NCI-H2171 (cell line): Measurements from ENCODE around the gene SULT1B1.

Experiments used
- DNase-seq: peaks from one replicate; lab custom pipeline; 2025; lab: John Stamatoyannopoulos, UW

The SULT1B1 gene

GRCh38 chr4:69749771-69750170, 10.6 kb downstream of the SULT1B1 start:
- no peak for DNase-seq

DNA sequence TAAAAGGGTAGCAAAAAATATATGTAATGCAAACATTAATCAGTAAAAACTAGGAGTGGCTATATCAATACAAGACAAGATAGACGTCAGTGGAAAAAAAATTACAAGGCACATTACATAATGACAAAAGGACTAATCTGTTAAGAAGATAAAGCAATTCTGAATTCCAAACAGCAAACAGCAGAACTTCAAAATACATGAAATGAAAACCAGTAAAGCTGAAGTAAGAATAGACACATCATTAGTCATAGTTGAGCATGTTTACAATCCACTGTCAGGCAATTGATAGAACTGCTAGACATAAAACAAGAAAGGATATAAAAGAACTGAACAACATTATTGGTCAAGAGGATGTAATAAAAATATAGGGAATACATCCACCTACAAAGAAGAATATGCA, 12.2 kb downstream of the SULT1B1 start:
- DNase-seq, result no peak

GRCh38 chr4:69744157-69744478, 16.3 kb downstream of the SULT1B1 start:
- DNase-seq, result no peak

DNA sequence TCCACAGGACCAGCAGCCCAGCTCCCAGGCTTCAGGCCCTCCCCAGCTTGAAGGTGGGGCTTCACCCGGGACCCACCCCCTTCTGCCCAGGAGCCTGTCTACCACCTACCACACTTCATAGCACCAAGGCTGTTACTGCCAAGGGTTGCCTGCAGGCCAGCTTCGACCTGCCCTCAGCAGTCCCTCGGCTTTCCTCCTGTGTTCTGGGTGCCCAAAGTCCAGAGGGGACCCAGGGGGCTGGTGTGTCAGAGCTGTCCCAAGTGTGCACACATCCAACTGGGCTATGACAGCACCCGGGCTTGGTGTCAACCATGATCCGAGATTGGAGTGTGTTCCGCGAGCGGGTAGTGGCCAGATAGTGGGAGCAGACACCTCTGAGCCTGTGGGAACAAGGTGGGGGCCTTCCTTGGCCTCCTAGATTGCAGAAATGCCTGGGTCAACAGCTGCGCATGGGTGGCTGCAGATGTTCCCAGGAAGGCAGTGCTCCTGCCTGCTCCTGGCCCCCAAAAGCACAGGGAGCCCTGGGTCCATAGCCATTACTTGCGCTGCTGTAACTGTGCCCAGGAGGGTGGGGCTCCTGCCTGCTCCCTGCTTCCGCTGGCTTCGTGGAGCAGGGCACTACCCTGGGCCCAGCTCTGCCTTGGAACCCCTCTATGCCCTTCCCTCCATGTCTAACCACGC, 16.8 kb downstream of the SULT1B1 start:
- DNase-seq, result no peak

- DNase-seq, result no peak
Measured at GRCh38 chr4:69742596-69742995, 17.8 kb downstream of the SULT1B1 start.

DNA sequence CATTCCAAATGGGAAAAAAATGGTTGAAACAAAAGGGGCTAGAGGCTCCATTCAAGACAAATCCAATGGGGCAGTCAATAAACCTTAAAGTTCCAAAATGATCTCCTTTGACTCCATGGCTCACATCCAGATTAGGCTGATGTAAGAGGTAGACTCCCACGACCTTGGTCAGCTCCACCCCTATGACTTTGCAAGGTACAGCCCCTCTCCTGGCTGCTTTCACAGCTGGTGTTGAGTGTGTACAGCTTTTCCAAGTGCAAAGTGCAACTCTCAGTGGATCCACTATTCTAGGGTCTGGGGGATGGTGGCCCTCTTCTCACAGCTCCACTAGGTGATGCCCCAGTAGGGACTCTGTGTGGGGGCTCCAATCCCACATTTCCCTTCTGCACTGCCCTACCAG, 21.5 kb downstream of the SULT1B1 start:
- DNase-seq, result no peak

- no peak for DNase-seq
Measured at GRCh38 chr4:69735119-69735518, 25.3 kb downstream of the SULT1B1 start.

DNA sequence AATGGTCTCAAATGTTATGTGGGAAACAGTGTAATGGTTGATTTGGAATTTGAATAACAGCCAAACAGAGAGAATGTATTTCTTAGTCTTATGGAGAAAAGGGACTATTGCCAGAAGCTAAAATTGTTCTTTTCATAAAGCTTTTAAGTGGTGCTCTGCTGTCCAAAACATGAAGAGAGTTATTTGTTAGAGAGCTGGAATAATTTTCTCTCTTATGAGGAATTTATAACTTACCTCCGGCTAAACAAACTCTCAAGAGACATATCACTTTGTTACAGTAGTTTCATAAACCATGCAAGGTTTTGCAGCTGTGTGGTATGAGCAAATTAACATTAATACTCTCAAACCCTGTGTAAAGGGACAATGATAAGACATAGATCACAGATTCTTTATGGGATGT, 28.6 kb downstream of the SULT1B1 start:
- no peak for DNase-seq

GRCh38 chr4:69731241-69731640, 29.2 kb downstream of the SULT1B1 start:
- no peak for DNase-seq

- no peak for DNase-seq
Measured at GRCh38 chr4:69730002-69730401, 30.4 kb downstream of the SULT1B1 start.

GRCh38 chr4:69727926-69728325, 32.5 kb downstream of the SULT1B1 start:
- DNase-seq, result no peak

GRCh38 chr4:69727426-69727825, 33.0 kb downstream of the SULT1B1 start:
- no peak for DNase-seq

GRCh38 chr4:69726971-69727370, 33.4 kb downstream of the SULT1B1 start:
- no peak for DNase-seq

- no peak for DNase-seq
Measured at GRCh38 chr4:69718396-69719271, 41.8 kb downstream of the SULT1B1 start.

GRCh38 chr4:69717778-69718177, 42.6 kb downstream of the SULT1B1 start:
- DNase-seq, result no peak

GRCh38 chr4:69716654-69717053, 43.8 kb downstream of the SULT1B1 start:
- DNase-seq, result no peak

DNA sequence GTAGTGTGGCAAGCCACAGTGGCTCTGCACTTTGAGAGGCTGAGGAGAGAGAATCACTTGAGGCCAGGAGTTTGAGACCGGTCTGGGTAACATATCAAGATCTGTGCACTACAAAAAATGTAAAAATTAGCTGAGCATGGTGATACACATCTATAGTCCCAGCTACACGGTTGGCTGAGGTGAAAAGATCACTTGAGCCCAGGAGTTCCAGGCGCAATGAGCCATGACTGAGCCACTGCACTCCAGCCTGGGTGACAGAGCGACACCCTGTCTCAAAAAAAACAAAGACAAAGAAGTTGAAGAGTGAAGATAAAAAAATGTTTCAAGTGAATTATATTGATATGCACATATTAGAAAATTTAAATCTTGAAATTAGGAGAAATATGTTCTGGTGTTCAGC, 46.3 kb downstream of the SULT1B1 start:
- no peak for DNase-seq

GRCh38 chr4:69713593-69713992, 46.8 kb downstream of the SULT1B1 start:
- no peak for DNase-seq

GRCh38 chr4:69710580-69710979, 49.8 kb downstream of the SULT1B1 start:
- no peak for DNase-seq

GRCh38 chr4:69708211-69708610, 52.2 kb downstream of the SULT1B1 start:
- DNase-seq, result no peak

GRCh38 chr4:69707807-69708206, 52.6 kb downstream of the SULT1B1 start:
- DNase-seq, result no peak

- DNase-seq, result no peak
Measured at GRCh38 chr4:69702201-69702600, 58.2 kb downstream of the SULT1B1 start.

DNA sequence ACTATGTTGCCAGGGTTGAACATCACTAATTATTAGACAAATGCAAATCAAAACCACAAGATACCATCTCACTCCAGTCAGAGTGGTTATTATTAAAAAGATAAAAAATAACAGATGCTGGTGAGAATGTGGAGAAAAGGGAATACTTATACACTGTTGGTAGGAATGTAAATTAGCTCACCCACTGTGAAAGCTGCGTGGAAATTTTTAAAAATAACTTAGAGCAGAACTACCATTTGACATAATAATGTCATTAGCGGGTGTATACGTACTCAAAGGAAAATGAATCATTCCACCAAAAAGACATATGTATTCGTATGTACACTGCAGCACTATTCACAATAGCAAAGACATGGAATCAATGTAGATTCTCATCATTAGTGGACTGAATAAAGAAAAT, 58.7 kb downstream of the SULT1B1 start:
- DNase-seq, result no peak
